ENCODE measurements around the gene RARRES2. TPM values are rescaled to one million over a fixed set of nuclear protein-coding genes. Genes with fewer than 3 reads are reported as not detected.

Gene RARRES2
- total RNA-seq, 1 experiment from 2014 or later, result not detected

GRCh38 chr7:150365194-150365593 is 23.8 kb upstream of the RARRES2 start:
- POLR2A ChIA-PET (ENCODE audit: unreplicated experiment), result no interaction called here
- DNase-seq, result no peak
- CTCF ChIA-PET, result no interaction called here
- Histone ChIP-seq H2AFZ (no peak overlapping the region), H3K36me3 (ENCODE audit: low read depth) (no peaks in the 10 kb centered on the region), H3K27ac (no peak overlapping the region), H3K9me3 (ENCODE audit: insufficient read depth, low read depth) (no peaks in the 10 kb centered on the region), H3F3A (ENCODE audit: insufficient read depth, low read depth) (peaks cover 19% of the 10 kb centered on the region), H3K4me1 (replicated peaks; ENCODE audit: insufficient read depth) (peaks cover 30% of the 10 kb centered on the region), H4K20me1 (ENCODE audit: insufficient read depth) (0 out of 2 replicates have a peak, but pooled peaks cover 2% of the 10 kb centered on the region), H3K79me2 (ENCODE audit: low read depth) (peaks cover 14% of the 10 kb centered on the region), H3K4me3 (no peak overlapping the region), H3K9me2 (ENCODE audit: insufficient read depth) (no peaks in the 10 kb centered on the region), H3K27me3 (ENCODE audit: insufficient read depth, low read depth) (no peaks in the 10 kb centered on the region), H3K4me2 (no peak overlapping the region)
- intact Hi-C loops (cut with micrococcal nuclease; ENCODE audit: unreplicated experiment), result no loop called here
- no TSS peak for BruUV-seq (replicated peaks)
- no peak for TF ChIP-seq EZH2 (IDR thresholded peaks at IDR 0.05; ENCODE audit: low read depth)
- TF ChIP-seq CTCF (conservative IDR thresholded peaks at IDR 0.05), result no peak

GRCh38 chr7:150363872-150364271 is 22.4 kb upstream of the RARRES2 start:
- peaks cover 25% of the 10 kb centered on the region for H3K4me1 ChIP-seq (replicated peaks; ENCODE audit: insufficient read depth)
- no peak overlapping the region for H2AFZ ChIP-seq
- intact Hi-C loops (cut with micrococcal nuclease; ENCODE audit: unreplicated experiment), result loop anchor here (2.0 kb wide), 2 partner anchors 15 to 41 kb away; partner anchors contain the start of gene ZNF775
- no peaks in the 10 kb centered on the region for H4K20me1 ChIP-seq (ENCODE audit: insufficient read depth)
- H3K27me3 ChIP-seq (ENCODE audit: insufficient read depth, low read depth), result no peaks in the 10 kb centered on the region
- H3K9me2 ChIP-seq (ENCODE audit: insufficient read depth), result no peaks in the 10 kb centered on the region
- H3F3A ChIP-seq (ENCODE audit: insufficient read depth, low read depth), result peaks cover 19% of the 10 kb centered on the region
- peaks cover under 1% of the 10 kb centered on the region for H3K79me2 ChIP-seq (ENCODE audit: low read depth)
- no peaks in the 10 kb centered on the region for H3K9me3 ChIP-seq (ENCODE audit: insufficient read depth, low read depth)
- ChIA-PET CTCF (no interaction called here), POLR2A (ENCODE audit: unreplicated experiment) (interaction anchor here (0.5 kb wide), 1 partner anchor 14 kb away, joined by 6 read pairs; no protein-coding TSS in a partner anchor)
- H3K27ac ChIP-seq, result no peak overlapping the region
- H3K36me3 ChIP-seq (ENCODE audit: low read depth), result no peaks in the 10 kb centered on the region
- no TSS peak for BruUV-seq (replicated peaks)
- no peak overlapping the region for H3K4me2 ChIP-seq
- DNase-seq, result no peak
- no peak for TF ChIP-seq EZH2 (IDR thresholded peaks at IDR 0.05; ENCODE audit: low read depth)
- no peak for TF ChIP-seq CTCF (conservative IDR thresholded peaks at IDR 0.05)
- H3K4me3 ChIP-seq, result no peak overlapping the region

GRCh38 chr7:150363370-150363769 is 21.9 kb upstream of the RARRES2 start:
- Histone ChIP-seq H3K27ac (no peak overlapping the region), H3K4me2 (no peak overlapping the region), H4K20me1 (ENCODE audit: insufficient read depth) (no peaks in the 10 kb centered on the region), H3K9me2 (ENCODE audit: insufficient read depth) (no peaks in the 10 kb centered on the region), H3K4me1 (replicated peaks; ENCODE audit: insufficient read depth) (peaks cover 25% of the 10 kb centered on the region), H3F3A (ENCODE audit: insufficient read depth, low read depth) (peaks cover 23% of the 10 kb centered on the region), H3K9me3 (ENCODE audit: insufficient read depth, low read depth) (no peaks in the 10 kb centered on the region), H3K4me3 (no peak overlapping the region), H3K79me2 (ENCODE audit: low read depth) (no peaks in the 10 kb centered on the region), H3K27me3 (ENCODE audit: insufficient read depth, low read depth) (no peaks in the 10 kb centered on the region), H3K36me3 (ENCODE audit: low read depth) (no peaks in the 10 kb centered on the region), H2AFZ (no peak overlapping the region)
- CTCF ChIA-PET, result no interaction called here
- POLR2A ChIA-PET (ENCODE audit: unreplicated experiment), result no interaction called here
- TF ChIP-seq CTCF (conservative IDR thresholded peaks at IDR 0.05), result no peak
- no peak for TF ChIP-seq EZH2 (IDR thresholded peaks at IDR 0.05; ENCODE audit: low read depth)
- peak; percentile 65 to 71 for DNase-seq
- BruUV-seq (replicated peaks), result no TSS peak
- intact Hi-C loops (cut with micrococcal nuclease; ENCODE audit: unreplicated experiment), result loop anchor here (2.0 kb wide), 2 partner anchors 15 to 41 kb away; partner anchors contain the start of gene ZNF775

Data from PC-9 (cell line).